Lung microvascular endothelial cell (primary cell): Measurements from ENCODE around the gene HOXC10. TPM values are rescaled to one million over a fixed set of nuclear protein-coding genes. Genes with fewer than 3 reads are reported as not detected.

Source experiments
- DNase-seq, 2 donors: peaks; one replicate each; pipeline versions ENCODE4 v3.0.0 to v3.0.0-alpha.2; 2010; ENCODE audit warnings: low read depth in 2 of 2
- total RNA-seq: library from RNA; depleted of rRNA; stranded (reverse); fragments of >200 nt; gene quantifications from 2 replicates; pipeline ENCODE4 v1.2.1, GENCODE V29; 2014

The HOXC10 gene
- total RNA-seq, 1 donor from 2014 or later = not detected

DNA sequence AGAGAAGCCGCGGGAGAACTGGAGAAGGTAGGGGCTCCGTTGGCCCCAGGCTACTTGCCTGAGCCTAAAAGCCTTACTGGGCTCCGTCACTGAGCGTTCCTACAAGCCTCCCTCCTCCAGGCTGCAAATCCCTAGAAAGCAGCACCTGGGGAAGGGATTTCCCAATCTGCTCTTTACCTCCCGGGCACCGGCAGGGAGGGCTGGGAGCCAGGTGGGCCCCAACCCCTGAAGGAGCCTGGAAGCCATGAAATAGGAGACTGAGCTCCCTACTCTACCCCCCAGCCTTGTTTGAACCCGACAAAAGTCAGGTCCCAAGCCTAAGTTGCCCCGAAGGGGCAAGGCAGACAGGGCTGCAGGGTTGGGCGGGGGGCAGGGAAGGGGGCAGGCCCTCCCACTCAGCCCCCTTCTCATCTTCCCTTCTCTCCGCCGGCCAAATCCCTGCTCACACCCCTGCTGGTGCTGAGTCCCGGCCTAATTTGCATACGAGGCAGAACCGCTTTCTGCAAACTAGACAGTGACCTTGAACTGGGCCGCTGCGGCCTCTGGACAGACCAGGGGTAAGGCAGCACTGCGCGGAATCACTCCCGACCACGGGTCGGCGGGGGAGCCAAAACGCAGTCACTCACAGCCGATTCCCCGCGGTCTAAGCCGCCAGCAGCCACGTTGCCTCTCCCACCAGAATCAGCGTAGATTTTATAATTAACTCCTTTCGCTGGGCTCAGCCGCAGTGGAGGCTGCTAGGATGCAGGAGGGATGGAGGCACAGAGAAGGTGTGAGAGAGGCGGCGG is 34.0 kb upstream of the HOXC10 start:
- no peak for DNase-seq

DNA sequence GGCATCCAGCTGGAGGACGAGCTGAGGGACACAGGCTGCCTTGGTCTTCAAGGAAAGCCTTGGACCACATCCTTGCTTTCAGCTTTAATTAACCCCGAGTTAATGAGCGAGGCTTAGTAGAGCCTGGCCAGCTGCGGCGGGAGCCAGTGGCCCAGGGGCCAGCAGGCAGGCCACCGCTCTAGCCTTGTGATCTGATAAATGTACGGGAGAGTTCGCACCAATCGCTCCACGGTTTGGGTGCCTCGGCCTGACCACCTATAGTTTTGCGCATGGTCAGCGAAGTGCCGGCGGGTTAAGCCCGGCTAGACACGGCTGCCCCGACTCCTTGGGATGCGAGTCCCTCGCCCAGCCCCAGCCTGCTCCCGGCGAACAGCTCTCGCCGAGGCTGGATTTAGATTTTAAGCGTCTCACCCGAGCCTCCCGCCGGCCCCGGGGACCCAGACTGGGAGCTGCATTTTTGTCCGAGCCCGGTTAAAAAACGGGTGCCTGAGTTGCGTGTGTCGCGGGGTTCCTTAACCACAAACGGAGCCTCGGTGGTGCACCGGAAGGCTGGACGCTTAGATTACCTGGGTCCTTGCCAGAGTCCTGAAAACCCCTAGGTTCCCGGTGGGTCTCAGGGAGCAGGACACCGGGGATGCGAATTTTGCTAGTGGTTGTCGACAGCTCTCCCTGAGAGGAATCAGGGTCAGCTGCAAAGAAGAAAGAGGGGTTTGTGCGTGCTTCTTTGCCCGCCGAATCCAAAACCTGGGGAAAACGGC is 33.2 kb upstream of the HOXC10 start:
- DNase-seq = no peak

DNA sequence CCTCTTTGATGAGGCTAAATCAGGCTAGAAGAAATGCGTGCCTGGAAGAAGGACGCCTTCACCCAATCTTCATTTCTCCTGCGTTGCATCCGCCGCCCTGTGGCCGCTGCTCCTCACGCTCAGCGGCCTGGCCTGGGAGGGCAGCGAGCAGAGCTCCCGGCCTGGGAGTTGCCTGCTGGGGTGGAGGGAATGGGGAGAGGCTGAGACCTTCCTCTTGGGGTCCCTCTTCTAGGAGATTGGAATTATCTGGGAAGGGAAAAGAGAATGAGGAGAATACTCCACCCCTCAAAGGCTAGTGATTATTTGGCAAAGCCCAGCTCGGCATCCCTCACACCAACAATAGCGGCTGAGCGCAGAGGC is 32.6 kb upstream of the HOXC10 start:
- no peak for DNase-seq

DNA sequence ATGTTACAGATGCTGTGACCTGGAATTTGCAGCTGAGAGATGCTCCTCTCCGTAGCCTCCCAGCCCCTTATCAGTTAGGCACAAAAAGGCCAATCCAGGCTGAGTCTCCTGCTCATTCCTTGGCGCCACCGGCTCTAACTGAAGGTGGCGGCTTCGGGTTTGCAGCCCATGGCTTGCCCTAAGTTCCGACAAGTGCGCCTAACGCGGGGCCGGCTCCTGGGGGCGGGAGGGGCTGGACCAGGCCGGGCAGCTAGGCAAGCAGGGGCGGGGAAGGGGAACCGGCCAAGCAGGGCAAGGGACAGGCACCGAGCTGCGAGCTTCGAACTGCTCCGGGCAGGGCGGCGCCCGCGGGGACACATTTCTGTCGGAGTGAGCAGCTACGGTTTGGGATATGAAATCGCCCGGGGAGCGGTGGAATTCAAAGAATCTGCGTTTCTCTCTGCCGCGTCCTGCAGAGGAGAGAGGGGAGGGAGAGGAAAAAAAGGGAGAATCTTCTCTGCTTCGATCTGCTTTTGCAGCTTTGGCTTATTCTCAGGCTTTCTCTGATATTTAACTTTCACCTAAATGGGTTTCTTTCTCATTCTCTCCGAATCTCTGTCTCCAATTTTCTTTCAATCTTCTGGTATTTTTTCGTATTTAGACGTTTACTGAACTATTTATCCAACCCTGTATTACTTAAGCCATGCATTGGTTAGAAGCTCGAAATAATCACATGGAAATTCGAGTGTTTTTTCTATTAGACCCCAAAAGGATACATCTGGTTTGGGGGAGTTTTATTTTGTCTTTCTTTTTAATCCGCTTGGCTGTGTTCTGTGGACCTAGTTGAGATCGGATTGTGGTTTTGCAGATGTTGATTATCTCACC is 31.8 kb upstream of the HOXC10 start:
- DNase-seq = no peak

DNA sequence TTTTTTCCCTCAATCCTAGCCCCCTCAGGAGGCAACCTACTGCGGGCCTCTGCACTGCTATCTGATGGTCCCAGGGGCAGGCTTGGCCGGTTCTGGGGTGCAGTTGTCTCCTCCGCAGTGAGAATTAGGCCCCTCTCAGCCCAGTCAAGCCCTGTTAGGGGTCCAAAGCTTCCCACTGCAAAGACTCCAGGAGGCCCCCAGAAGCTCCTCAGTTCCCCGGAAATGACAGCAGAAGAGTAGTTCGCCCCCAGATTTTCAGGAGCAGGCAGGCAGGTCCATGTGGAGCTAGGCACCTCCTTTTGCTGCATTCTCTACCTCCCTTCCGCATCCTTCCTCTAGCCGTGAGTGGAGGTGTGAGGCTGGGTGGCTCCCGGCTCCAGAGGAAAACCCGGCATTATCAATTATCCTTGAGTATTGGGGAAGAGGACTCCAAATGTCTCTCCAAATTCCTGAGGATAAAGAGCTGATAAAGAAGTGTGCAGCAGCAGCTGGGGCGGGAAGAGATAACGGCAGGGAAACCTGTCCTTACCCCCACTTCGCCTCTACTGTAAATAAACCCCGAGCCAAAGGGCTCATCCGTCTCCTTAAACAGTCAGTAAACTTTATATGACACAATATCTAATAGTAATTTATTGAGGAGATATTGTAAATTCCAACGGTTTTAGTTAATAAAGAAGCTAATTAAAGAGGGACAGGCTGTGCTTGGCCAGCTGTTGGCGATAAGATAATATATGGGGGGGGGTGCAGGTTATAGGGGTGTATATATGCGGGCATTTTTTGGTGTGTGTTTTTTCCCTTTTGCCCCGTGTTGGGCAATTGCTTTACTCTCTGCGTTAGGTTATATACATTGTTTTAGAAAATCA is 30.9 kb upstream of the HOXC10 start:
- no peak for DNase-seq

DNA sequence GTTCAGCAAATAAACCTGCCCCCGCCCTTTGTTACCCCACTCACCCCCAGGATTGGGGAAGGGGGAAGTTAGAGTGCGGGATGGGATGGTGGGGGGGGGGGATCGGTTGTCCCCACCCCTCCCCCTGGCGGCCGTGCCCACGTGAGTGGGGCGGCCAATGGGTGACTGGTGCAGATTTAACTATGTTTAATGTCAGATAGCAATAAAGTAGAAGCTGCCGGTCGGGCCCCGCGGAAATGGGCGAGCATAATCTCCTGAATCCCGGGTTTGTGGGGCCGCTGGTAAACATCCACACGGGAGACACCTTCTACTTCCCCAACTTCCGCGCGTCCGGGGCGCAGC is 30.3 kb upstream of the HOXC10 start, which contains the start of gene HOXC12:
TSS of gene HOXC12 (plus strand) at position 210 of the 342 bp plus-strand sequence. CDS start at position 237, 27 bp downstream.
- no peak for DNase-seq

DNA sequence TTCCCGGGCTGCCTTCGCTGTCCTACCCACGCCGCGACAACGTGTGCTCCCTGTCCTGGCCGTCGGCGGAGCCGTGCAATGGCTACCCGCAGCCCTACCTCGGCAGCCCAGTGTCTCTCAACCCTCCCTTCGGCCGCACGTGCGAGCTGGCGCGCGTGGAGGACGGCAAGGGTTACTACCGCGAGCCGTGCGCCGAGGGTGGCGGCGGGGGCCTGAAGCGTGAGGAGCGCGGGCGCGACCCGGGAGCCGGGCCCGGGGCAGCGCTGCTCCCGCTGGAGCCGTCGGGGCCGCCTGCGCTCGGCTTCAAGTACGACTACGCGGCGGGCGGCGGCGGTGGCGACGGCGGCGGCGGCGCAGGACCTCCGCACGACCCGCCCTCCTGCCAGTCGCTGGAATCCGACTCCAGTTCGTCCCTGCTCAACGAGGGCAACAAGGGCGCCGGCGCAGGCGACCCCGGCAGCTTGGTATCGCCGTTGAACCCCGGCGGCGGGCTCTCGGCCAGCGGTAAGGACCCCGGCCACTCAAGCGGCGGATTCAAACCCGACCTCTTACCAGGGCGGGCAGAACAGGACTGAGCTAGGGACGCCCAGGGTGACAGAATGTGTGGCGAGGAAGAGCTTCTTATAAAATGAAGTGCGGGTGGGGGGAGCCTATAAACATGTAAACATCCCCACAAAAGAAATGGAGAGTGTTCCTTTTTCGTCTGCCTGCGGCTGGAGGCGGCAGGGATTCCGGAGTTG is 29.7 kb upstream of the HOXC10 start:
- DNase-seq = no peak

DNA sequence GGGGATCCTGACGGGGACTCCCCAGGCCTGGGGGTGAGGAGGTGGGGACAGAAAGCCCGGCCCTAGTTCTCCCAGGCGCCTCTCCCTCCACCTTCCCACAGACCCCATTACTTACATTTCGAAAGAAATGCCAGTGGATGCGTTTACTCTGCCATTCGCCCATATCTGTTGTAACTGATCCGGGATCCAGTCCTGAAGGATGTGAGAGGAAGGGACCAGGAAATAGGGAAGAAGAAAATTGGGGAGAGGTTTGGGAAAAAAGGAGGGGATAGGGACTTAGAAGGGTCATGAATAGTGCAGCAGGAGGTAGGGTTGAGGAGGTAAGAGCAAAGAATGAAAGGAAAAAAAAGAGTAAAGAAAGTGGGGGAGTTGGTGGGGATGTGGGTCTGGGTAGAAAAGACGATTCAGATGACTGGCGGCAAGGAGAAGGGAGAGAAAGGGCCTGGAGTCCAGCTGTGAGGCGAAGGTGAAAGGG is 29.1 kb upstream of the HOXC10 start:
- no peak for DNase-seq

DNA sequence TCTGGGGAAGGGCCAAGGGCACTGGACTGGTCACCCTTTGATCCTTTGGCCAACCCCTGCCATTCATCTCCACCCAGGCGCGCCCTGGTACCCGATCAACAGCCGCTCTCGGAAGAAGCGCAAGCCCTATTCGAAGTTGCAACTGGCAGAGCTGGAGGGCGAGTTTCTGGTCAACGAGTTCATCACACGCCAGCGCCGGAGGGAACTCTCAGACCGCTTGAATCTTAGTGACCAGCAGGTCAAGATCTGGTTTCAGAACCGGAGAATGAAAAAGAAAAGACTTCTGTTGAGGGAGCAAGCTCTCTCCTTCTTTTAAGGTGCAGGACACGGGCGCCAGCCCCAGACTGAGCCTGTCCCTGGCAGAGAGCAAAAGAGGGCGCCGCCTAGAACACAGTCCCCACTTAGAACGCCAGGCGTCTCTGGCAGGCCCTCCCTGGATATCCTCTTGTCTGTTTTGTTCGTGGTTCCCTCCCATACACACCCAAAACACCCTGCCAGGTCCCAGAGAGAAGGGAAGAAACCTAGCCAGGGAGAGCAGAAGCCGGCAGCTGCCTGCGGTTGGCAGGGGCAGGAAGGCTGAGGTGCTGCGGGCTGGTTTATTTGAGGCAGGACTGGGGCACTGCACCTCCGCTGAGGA is 28.6 kb upstream of the HOXC10 start:
- DNase-seq = no peak

DNA sequence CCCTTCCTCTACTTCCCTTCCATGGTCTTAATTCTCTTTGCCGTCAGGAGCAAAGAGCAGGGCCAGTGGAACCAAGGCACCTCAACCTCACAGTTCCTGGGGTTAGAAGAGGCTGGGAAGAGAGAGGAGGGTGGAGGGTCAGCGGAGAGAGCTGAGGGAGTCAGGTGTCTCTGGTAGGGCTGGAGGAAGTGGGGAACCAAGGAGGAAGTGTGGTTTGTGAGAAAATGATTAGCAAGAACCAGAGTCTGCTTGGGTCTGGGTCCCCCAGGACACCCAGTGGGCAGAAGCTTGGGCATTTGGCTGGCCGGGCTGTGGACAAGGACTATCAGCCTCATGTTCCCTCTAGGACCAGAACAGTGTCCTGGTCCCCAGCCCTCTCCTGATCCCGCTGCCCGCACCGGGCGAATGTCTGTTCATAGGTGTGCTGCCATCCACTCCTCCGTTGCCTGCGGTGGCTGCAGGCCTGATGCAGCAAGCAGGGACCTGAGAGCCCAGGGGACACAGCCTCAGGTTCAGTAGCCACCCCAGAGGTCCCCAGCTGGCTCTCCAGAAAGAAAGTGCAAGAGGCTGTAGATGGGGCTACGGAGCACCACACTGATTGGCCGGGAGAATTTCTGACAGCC is 27.9 kb upstream of the HOXC10 start:
- no peak for DNase-seq

DNA sequence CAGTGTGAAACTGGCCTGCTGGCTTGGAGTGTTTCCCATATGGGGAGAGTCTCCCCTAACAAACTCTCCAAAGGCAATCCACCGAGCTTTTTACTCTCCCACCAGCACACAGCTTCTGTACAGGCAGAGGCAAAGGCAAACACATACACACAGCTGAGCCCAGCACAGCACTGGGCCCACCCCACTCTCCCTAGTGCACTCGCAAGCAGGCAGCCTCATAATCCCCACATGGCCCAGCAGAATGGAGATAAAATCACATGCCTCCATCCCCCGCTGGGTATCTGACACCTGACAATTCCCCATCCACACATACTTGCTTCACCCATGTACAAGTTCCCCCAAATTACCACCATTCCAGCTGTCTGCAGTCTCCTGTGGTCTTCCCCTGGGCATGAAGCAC is 26.8 kb upstream of the HOXC10 start:
- DNase-seq = no peak

DNA sequence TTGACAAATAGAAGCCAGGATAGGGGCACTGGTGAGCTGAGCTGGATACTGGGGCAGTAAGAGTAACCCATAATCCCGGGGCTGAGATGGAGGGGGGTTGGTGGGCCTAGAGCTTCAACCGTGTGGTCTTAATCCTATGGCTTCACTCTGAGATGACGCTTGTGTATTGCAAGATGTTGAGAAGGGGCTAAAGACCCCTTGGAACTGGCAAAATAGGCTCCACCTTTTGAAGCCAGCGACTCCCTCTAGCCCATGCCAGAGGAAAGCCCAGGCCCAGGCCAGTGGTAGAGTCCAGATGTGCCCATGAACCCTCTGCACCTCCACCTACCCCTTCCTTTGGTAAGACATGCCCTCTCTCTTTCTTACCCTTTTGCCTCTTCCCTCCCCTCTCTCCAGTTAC is 25.6 kb upstream of the HOXC10 start:
- no peak for DNase-seq

DNA sequence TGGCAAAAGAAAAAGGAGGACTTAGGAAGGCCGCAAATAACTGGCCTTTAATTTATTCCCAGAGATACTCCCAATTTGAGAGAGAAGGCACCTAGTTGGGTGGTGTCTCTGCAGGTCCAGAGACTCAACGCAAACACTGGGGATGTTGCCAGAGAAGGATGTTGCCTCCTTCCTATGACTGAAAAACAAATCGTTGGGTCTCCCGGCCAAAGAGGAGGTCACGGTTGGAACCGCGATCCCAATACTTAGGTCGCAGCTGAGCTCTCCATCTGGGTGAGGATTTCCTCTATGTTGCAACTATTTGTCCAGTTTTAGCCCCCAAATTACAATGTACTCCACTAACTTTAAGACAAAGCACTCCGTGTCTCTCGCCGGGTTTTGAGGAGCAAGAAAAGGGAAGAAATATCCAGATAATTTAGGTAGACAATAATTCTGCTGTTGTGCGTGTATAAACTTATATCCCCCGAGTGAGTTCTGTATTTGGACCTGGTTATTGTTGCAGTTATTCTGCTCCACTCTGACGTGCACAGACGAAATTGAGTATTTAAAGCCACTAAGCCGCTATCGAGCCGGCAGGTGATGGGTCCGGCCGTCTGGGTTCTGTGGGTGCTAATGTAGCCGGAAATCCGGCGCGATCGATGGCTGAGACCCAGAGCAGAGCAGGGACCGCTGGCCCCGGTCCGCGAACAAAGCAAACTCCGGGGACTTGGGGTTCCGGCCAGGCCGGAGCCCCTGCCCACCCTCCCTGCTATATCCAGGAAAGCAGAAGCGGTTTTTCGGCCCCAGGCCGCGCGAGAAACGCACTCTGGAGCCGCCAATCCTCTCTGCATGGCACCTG is 24.5 kb upstream of the HOXC10 start:
- DNase-seq = no peak

DNA sequence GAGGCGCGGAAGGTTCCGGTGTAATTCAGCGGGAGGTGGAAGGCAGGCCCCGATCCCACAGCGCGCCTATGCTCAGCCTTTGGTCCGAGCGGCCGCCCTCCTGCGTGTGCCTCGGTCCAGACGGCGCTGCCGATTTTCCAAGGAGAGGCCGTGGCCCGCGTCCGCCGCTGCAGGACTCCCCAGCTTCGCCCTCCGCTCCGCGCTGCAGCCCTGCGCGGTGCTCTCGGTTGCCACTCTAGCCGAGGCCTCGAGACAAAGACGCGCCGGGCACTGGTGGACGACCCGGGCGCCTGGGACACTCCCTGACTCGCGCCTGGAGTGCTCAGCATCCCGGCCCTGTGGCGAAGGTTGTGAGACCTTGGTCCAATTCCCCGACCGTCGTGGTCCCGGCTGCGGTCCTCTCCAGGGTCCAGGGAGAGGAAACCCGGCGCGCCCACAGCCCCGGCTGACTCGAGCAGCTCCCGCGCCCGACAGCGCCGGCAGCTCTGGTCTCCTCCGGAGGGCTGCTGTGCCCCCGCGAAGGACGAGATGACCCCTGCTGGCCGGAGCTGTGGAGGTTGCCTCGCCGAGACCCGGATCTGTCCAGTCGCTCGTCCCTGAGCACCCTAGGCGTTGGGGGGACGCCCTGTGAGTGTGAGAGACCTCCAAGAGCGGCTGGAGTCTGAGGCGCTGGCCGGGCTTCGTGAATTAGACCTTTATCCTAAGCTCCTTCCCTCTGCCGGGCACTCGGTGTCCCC is 23.8 kb upstream of the HOXC10 start:
- no peak for DNase-seq

DNA sequence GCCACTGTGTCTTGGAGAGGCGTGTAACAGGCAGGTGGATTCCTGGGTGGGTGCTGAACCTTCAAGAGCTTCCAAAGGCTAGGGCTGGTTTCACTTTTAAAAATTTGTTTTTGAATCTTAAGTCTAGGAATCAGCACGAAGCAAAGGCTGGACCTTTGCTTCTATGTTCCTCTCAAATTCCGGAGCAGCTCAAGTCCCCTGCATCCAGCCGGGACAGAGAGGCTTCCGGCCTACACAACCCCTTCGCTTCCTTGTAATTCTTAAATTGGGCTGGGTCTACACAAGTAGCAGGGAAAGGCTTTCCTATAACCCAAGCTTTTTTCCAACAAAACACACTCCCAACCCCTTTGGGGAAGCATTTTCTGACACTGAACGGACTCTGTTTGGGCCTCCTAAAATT is 21.9 kb upstream of the HOXC10 start:
- DNase-seq = no peak

DNA sequence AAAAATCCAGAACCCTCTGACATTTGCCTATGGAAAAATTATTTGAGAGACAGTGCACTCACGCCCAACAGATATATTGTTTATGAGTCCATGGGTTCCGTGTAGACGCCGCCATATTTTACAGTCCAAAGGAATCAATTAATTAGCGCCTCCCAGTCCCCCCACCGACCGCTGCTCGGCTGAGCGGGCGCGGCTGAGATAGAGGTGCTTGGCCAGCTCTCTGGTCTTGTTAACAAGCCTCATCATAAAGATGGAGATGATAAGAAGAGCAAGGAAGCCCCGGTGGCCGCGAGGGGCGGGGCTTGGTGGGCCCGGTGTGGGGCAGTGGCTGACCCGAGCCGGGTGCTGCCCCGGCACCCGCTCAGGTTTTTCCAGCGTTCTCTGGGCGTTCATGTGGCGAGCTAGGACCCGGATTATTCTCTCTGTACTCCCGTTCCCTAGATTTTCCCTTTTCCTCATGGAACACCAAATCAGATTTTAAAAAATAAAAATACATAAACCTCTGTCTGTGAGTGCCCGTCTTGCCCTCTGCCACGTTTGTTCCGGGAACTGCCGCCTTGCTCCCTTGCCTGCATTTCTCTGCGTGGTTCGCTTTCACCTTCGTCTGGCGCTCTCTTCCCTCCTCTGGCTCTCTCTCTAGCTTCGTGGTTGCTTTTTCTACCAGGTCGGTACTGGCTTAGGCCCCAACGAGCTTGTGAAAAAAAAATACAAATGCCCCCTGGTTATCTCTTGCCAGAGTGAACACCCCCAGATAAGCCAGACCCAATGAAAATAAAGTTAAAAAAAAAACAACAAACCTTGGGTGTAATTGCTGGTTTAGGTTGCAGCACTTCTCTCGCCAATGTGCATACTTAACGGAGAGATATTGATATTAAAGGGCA is 21.3 kb upstream of the HOXC10 start:
- no peak for DNase-seq

DNA sequence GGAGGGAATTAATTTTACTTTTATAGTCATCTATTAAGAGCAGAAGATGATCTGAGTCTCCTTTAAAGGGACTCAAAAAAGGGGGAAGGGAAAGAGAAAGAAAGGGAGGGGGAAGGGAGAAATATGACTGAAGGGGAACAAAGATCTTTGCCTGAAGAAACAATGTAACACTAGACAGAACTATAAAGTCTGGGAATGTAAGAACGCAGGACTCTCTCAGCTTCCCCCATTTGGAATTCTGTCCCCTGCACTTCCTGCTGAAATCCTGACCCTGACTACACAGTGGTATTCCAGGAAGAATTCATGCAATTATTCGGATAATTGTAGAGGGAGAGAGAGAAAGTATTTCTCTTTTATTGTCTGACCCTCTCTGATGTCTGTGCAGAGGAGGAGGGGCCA is 20.6 kb upstream of the HOXC10 start:
- DNase-seq = no peak
